ACC112 (cell line): ENCODE measurements around the gene DSTYK.
A peak's percentile ranks its signal among the peaks of the same experiment; 100 is the strongest.

ENCODE experiments used
- H2AFZ ChIP-seq: fragments of 200-600 bp; sonication (generic); one replicate; pipeline ENCODE4 v1.6.0; 2017; ENCODE audit warnings: antibody characterized with exemption, low read length; ENCODE audit not compliant: unreplicated experiment
- H3K27ac ChIP-seq: fragments of 200-600 bp; sonication (generic); 2 replicates; pipeline ENCODE4 v1.5.1; 2014; ENCODE audit warnings: low read depth, mild to moderate bottlenecking, antibody characterized with exemption, low read length, moderate library complexity
- H3K27me3 ChIP-seq: fragments of 200-600 bp; sonication (generic); 2 replicates; pipeline ENCODE4 v1.6.1; 2014; ENCODE audit warnings: mild to moderate bottlenecking, antibody characterized with exemption, low read length, moderate library complexity, mixed read lengths; ENCODE audit not compliant: insufficient read depth
- H3K36me3 ChIP-seq: fragments of 200-600 bp; sonication (generic); 2 replicates; pipeline ENCODE4 v1.6.1; 2016; ENCODE audit warnings: mild to moderate bottlenecking, antibody characterized with exemption, low read length, moderate library complexity, mixed read lengths; ENCODE audit not compliant: insufficient read depth
- H3K4me1 ChIP-seq: fragments of 200-600 bp; sonication (generic); one replicate; pipeline ENCODE4 v1.6.1; 2016; ENCODE audit warnings: low read length, mixed read lengths; ENCODE audit not compliant: insufficient read depth, unreplicated experiment, control insufficient read depth
- H3K4me3 ChIP-seq: fragments of 200-600 bp; sonication (generic); 2 replicates; pipeline ENCODE4 v1.5.1; 2014; ENCODE audit warnings: mild to moderate bottlenecking, low read depth, low read length
- H3K79me2 ChIP-seq: fragments of 200-600 bp; sonication (generic); one replicate; pipeline ENCODE4 v1.6.0; 2016; ENCODE audit warnings: low read length; ENCODE audit not compliant: control insufficient read depth, unreplicated experiment, insufficient read depth

Gene DSTYK

GRCh38 chr1:205127646-205128045, 83.9 kb downstream of the DSTYK start:
- no peak overlapping the region for H3K27ac ChIP-seq
- no peaks in the 10 kb centered on the region for H3K79me2 ChIP-seq
- no peak overlapping the region for H3K4me3 ChIP-seq
- no peak overlapping the region for H2AFZ ChIP-seq
- H3K4me1 ChIP-seq: peaks cover 4% of the 10 kb centered on the region
- H3K36me3 ChIP-seq: no peaks in the 10 kb centered on the region
- H3K27me3 ChIP-seq: no peaks in the 10 kb centered on the region

DNA sequence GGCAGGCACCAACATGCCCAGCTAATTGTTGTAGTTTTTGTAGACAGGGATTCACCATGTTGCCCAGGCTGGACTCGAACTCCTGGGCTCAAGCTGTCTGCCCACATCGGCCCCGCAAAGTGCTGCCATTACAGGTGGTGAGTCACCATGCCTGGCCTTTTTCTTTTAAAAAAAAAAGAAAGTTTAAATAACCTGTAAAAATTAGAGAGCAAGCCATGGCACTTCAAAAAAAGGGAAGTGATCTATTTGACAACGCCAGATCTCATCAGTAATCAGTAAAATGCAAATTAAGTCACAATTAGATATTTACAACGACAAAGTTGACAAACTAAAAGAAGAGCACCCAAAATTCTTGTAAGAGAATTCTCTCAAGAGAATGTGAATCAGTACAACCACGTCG, 86.8 kb downstream of the DSTYK start:
- Histone ChIP-seq H3K4me1 (peaks cover 18% of the 10 kb centered on the region), H3K36me3 (no peaks in the 10 kb centered on the region), H3K27ac (no peak overlapping the region), H3K4me3 (no peak overlapping the region), H3K79me2 (peaks cover 21% of the 10 kb centered on the region), H3K27me3 (no peaks in the 10 kb centered on the region), H2AFZ (no peak overlapping the region)

GRCh38 chr1:205122489-205122882, 89.0 kb downstream of the DSTYK start:
- peak overlapping the region; percentile 95 for H3K4me3 ChIP-seq
- peaks cover 19% of the 10 kb centered on the region for H3K4me1 ChIP-seq
- H3K79me2 ChIP-seq: peaks cover 34% of the 10 kb centered on the region
- no peaks in the 10 kb centered on the region for H3K27me3 ChIP-seq
- H3K27ac ChIP-seq: peak overlapping the region; percentile 93
- H2AFZ ChIP-seq: peak overlapping the region; percentile 100
- no peaks in the 10 kb centered on the region for H3K36me3 ChIP-seq

DNA sequence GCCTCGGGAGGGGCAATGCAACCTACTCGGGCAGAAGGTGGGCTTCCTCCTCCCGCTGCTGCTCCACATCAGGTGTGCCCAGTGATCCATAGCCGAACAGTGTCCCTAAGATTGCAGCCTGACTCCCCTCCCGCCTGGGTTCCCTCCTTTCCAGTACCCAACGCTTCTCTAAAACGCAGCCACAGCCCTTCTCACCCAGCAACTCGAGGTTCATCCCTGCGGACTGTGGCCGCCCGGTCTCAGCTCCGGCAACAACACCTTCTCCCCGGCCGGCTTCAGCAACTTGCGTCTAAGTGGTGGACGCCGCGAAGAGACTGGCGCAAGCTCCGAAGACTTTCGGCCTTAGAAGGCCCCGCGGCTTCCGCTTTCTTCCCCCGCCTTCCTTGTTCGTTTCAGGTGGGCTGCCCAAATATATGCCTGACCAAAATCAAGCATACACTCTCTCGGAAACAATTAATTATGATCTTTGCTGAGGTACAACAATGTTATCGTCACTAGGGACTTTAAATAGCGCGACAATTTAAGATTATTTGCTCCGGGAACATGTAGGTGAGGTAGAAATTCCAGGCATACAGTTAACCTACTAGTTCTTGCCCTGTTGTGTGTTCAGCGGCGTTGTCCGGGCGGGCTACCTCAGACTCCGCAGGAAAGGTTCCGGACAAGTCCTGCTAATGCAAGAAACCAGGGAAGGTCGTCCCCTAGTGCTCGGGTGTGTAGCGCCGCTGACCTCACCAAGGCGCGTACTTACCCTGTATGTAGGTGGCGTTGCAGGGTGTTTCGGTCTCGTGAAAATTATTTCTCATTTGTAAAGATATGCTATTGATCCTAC, 89.6 kb downstream of the DSTYK start, which contains the start of gene RBBP5:
TSS of gene RBBP5 (minus strand) at position 319 of the 829 bp plus-strand sequence. CDS start at position 214, 105 bp downstream.
- Histone ChIP-seq H3K4me1 (peaks cover 19% of the 10 kb centered on the region), H3K27me3 (no peaks in the 10 kb centered on the region), H2AFZ (peak within 1 kb of the TSS; percentile 100), H3K27ac (peak within 1 kb of the TSS; percentile 93), H3K79me2 (peaks cover 34% of the 10 kb centered on the region), H3K4me3 (peak within 1 kb of the TSS; percentile 95), H3K36me3 (no peaks in the 10 kb centered on the region)

DNA sequence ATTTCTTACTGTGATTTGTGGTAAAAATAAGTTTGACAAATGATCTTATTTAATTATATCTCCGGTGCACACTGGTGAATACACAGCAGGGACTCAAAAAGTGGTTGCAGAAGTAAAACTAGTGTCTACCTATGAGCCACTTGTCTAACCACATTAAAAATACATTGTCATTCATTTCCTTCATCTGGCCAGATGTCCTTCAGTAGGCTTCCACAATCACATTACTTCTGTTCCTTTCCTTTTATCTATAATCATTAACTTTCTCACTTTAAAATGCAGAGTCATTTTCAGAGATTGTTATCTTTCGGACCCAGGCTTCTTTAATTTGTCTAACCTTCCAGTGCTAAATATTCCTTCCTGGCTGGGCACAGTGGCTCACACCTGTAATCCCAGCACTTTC, 92.8 kb downstream of the DSTYK start:
- H3K36me3 ChIP-seq: peaks cover 7% of the 10 kb centered on the region
- no peaks in the 10 kb centered on the region for H3K27me3 ChIP-seq
- peaks cover 19% of the 10 kb centered on the region for H3K4me1 ChIP-seq
- H3K27ac ChIP-seq: no peak overlapping the region
- H3K79me2 ChIP-seq: peaks cover 45% of the 10 kb centered on the region
- H3K4me3 ChIP-seq: no peak overlapping the region
- no peak overlapping the region for H2AFZ ChIP-seq

DNA sequence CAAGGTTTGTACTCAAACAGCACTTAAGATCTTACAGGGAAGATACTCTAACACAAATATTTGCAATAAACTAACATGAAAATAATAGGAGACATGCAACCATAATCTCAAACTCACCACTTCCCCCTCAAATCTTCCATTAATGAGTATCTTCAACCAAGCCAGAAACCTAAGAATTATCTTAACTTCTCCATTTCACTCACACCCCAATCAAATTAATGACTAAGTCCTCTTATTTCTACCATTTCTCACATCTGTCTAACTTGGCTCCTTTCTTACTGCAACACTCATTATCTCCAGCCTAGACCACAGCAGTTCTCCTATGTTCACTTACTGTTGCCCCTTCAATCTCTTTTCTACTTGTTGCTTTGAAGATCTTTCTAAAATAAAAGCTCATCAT, 100.1 kb downstream of the DSTYK start:
- Histone ChIP-seq H3K36me3 (peaks cover 11% of the 10 kb centered on the region), H3K79me2 (peaks cover 10% of the 10 kb centered on the region), H3K27me3 (no peaks in the 10 kb centered on the region), H2AFZ (no peak overlapping the region), H3K4me3 (no peak overlapping the region), H3K27ac (no peak overlapping the region), H3K4me1 (no peaks in the 10 kb centered on the region)

DNA sequence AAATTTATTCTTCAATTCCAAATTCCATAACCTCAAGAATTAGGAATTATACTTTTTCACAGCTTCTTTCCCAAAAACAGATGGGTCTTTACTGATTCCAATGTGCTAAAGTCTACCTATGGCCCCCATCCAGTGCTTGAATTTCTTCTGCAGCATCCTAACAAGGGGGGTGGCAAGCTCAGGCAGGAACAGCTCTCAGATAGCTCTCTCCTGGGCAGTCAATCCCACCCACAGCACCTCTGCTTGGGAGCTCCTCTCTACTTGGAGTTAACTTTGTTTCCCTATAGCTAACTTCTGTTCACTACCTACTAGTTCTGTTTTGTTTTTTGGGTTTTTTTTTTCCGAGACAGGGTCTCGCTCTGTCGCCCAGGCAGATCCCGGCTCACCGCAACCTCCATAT, 101.8 kb downstream of the DSTYK start:
- H2AFZ ChIP-seq: no peak overlapping the region
- H3K36me3 ChIP-seq: peaks cover 18% of the 10 kb centered on the region
- no peaks in the 10 kb centered on the region for H3K4me1 ChIP-seq
- peaks cover 9% of the 10 kb centered on the region for H3K79me2 ChIP-seq
- no peak overlapping the region for H3K27ac ChIP-seq
- H3K27me3 ChIP-seq: no peaks in the 10 kb centered on the region
- no peak overlapping the region for H3K4me3 ChIP-seq

GRCh38 chr1:205109269-205109668, 102.2 kb downstream of the DSTYK start:
- Histone ChIP-seq H3K4me1 (no peaks in the 10 kb centered on the region), H2AFZ (no peak overlapping the region), H3K36me3 (peaks cover 16% of the 10 kb centered on the region), H3K79me2 (peaks cover 9% of the 10 kb centered on the region), H3K27ac (no peak overlapping the region), H3K27me3 (no peaks in the 10 kb centered on the region), H3K4me3 (no peak overlapping the region)

GRCh38 chr1:205108464-205108863, 103.0 kb downstream of the DSTYK start:
- H3K4me3 ChIP-seq: no peak overlapping the region
- H3K27ac ChIP-seq: no peak overlapping the region
- H3K27me3 ChIP-seq: no peaks in the 10 kb centered on the region
- H3K36me3 ChIP-seq: peaks cover 11% of the 10 kb centered on the region
- H3K79me2 ChIP-seq: peaks cover 4% of the 10 kb centered on the region
- no peak overlapping the region for H2AFZ ChIP-seq
- H3K4me1 ChIP-seq: no peaks in the 10 kb centered on the region

- Histone ChIP-seq H2AFZ (no peak overlapping the region), H3K27me3 (no peaks in the 10 kb centered on the region), H3K4me1 (no peaks in the 10 kb centered on the region), H3K79me2 (peaks cover 4% of the 10 kb centered on the region), H3K4me3 (no peak overlapping the region), H3K36me3 (peaks cover 13% of the 10 kb centered on the region), H3K27ac (no peak overlapping the region)
Observed at GRCh38 chr1:205107327-205107726, 104.2 kb downstream of the DSTYK start.

DNA sequence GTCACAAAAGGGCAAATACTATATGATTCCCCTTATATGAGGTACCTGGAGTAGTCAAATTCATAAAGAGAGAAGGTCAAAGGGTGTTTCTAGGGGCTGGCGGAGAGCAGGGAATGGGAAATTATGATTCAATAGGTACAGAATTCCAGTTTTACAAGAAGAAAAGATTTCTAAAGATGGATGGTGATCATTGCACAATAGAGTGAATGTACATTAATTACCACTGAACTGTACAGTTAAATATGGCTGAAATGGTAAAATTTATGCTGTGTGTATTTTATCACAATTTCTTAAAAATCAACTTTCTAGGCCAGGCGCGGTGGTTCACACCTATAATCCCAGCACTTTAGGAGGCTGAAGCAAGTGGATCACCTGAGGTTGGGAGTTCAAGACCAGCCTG, 109.1 kb downstream of the DSTYK start:
- no peaks in the 10 kb centered on the region for H3K27me3 ChIP-seq
- H3K4me3 ChIP-seq: no peak overlapping the region
- H3K79me2 ChIP-seq: peaks cover 4% of the 10 kb centered on the region
- no peak overlapping the region for H3K27ac ChIP-seq
- H3K36me3 ChIP-seq: peaks cover 47% of the 10 kb centered on the region
- no peaks in the 10 kb centered on the region for H3K4me1 ChIP-seq
- no peak overlapping the region for H2AFZ ChIP-seq
